HG02763 (cell line): ENCODE results near the gene ST6GALNAC3.
"Not testable (repeated sequence)": the region's sequence is repeated elsewhere in the genome, so short reads cannot be mapped to it uniquely, and the experiment has no call there.

Experiments
- ATAC-seq: cut with Tn5 transposase; IDR thresholded peaks from one replicate; pipeline ENCODE4 v1.9.1; 2021; ENCODE audit warnings: mild to moderate bottlenecking, moderate library complexity; ENCODE audit not compliant: unreplicated experiment

Gene ST6GALNAC3

GRCh38 chr1:76070538-76070937 is 4.0 kb upstream of the ST6GALNAC3 start:
- no peak for ATAC-seq

- no peak for ATAC-seq
Measured at GRCh38 chr1:76073481-76073880, 1.1 kb upstream of the ST6GALNAC3 start.

GRCh38 chr1:76075188-76075489 is 593 bp downstream of the ST6GALNAC3 start:
- no peak for ATAC-seq

GRCh38 chr1:76075877-76076276 is 1.3 kb downstream of the ST6GALNAC3 start:
- ATAC-seq = no peak

GRCh38 chr1:76079475-76080227 is 5.1 kb downstream of the ST6GALNAC3 start:
- ATAC-seq = no peak

- no peak for ATAC-seq
Measured at GRCh38 chr1:76080552-76081079, 6.1 kb downstream of the ST6GALNAC3 start.

- ATAC-seq = no peak
Measured at GRCh38 chr1:76082062-76082461, 7.5 kb downstream of the ST6GALNAC3 start.

GRCh38 chr1:76083189-76083588 is 8.6 kb downstream of the ST6GALNAC3 start:
- ATAC-seq = no peak

- ATAC-seq = no peak
Measured at GRCh38 chr1:76084029-76084627, 9.6 kb downstream of the ST6GALNAC3 start.

GRCh38 chr1:76084685-76085084 is 10.1 kb downstream of the ST6GALNAC3 start:
- no peak for ATAC-seq

- ATAC-seq = no peak
Measured at GRCh38 chr1:76086109-76086508, 11.6 kb downstream of the ST6GALNAC3 start.

- no peak for ATAC-seq
Measured at GRCh38 chr1:76086597-76086996, 12.1 kb downstream of the ST6GALNAC3 start.

GRCh38 chr1:76090283-76091203 is 16.0 kb downstream of the ST6GALNAC3 start:
- no peak for ATAC-seq

GRCh38 chr1:76092812-76093211 is 18.3 kb downstream of the ST6GALNAC3 start:
- no peak for ATAC-seq

- no peak for ATAC-seq
Measured at GRCh38 chr1:76093522-76094312, 19.2 kb downstream of the ST6GALNAC3 start.

- no peak for ATAC-seq
Measured at GRCh38 chr1:76095802-76096201, 21.3 kb downstream of the ST6GALNAC3 start.

- not testable (repeated sequence) for ATAC-seq
Measured at GRCh38 chr1:76097064-76097463, 22.5 kb downstream of the ST6GALNAC3 start.

GRCh38 chr1:76098845-76099244 is 24.3 kb downstream of the ST6GALNAC3 start:
- no peak for ATAC-seq

GRCh38 chr1:76101548-76101947 is 27.0 kb downstream of the ST6GALNAC3 start:
- ATAC-seq = no peak

- no peak for ATAC-seq
Measured at GRCh38 chr1:76102046-76102445, 27.5 kb downstream of the ST6GALNAC3 start.

GRCh38 chr1:76103034-76103433 is 28.5 kb downstream of the ST6GALNAC3 start:
- no peak for ATAC-seq
